ENCODE measurements around the gene ZFAND4.

- TF ChIP-seq CTCF (IDR thresholded peaks at IDR 0.05; ENCODE audit: insufficient read depth, low read length, poor library complexity, severe bottlenecking): no peak
- TF ChIP-seq EZH2phosphoT487 (conservative IDR thresholded peaks at IDR 0.05; ENCODE audit: low read length): no peak
Measured at GRCh38 chr10:45596526-45596925, 76.0 kb downstream of the ZFAND4 start.
